CD4-positive, CD25-positive, alpha-beta regulatory T cell (primary cell): ENCODE data around the gene NDUFB7. TPM values are rescaled to one million over a fixed set of nuclear protein-coding genes. Genes with fewer than 3 reads are reported as not detected.
"Not testable (repeated sequence)": the region's sequence is repeated elsewhere in the genome, so short reads cannot be mapped to it uniquely, and the experiment has no call there.

Experiments
- ATAC-seq, 2 donors: fragments of 150-1000 bp; cut with Tn5 transposase; one replicate each; pipeline ENCODE4 v1.10.0; 2021; ENCODE audit warnings: low read depth in 2 of 2, moderate number of reproducible peaks in 2 of 2, moderate library complexity in 1 of 2
- DNase-seq, 3 donors: peaks; one replicate each; pipeline versions ENCODE4 v3.0.0 to v3.0.0-alpha.2; 2012 to 2022; ENCODE audit warnings: mixed read lengths in 1 of 3
- H3K27ac ChIP-seq: one replicate; pipeline ENCODE4 v1.7.0; 2013; ENCODE audit warnings: mild to moderate bottlenecking, low read length; ENCODE audit not compliant: insufficient read depth, poor library complexity, severe bottlenecking
- H3K27me3 ChIP-seq: one replicate; pipeline ENCODE4 v1.7.0; 2013; ENCODE audit warnings: low read length; ENCODE audit not compliant: control insufficient read depth, insufficient read depth
- H3K36me3 ChIP-seq: one replicate; pipeline ENCODE4 v1.7.0; 2013; ENCODE audit warnings: mild to moderate bottlenecking, low read length, moderate library complexity; ENCODE audit not compliant: control insufficient read depth, insufficient read depth
- H3K4me1 ChIP-seq: 2 replicates; pipeline ENCODE4 v1.7.0; 2013; ENCODE audit warnings: mild to moderate bottlenecking, low read length; ENCODE audit not compliant: insufficient read depth, control insufficient read depth, poor library complexity, severe bottlenecking
- H3K4me3 ChIP-seq: one replicate; pipeline ENCODE4 v1.7.0; 2013; ENCODE audit warnings: low read depth, mild to moderate bottlenecking, low read length, moderate library complexity
- H3K9me3 ChIP-seq, 2 experiments: 1 replicate in 1 of 2; 2 replicates in 1 of 2; pipeline ENCODE4 v1.7.0; 2013; ENCODE audit warnings: low read length in 2 of 2, mild to moderate bottlenecking in 1 of 2, moderate library complexity in 1 of 2; ENCODE audit not compliant: control insufficient read depth in 2 of 2
- H3K27ac Mint-ChIP-seq, 3 donors: one replicate each; pipeline ENCODE4 v1.8.0; 2020 to 2022; ENCODE audit warnings: mild to moderate bottlenecking in 3 of 3, mixed read lengths in 3 of 3, moderate library complexity in 2 of 3
- H3K27me3 Mint-ChIP-seq: one replicate; pipeline ENCODE4 v1.8.0; 2022; ENCODE audit warnings: mild to moderate bottlenecking, mixed read lengths
- H3K36me3 Mint-ChIP-seq: one replicate; pipeline ENCODE4 v1.8.0; 2020; ENCODE audit warnings: mixed read lengths
- H3K4me1 Mint-ChIP-seq, 4 donors: one replicate each; pipeline ENCODE4 v1.8.0; 2020 to 2022; ENCODE audit warnings: mixed read lengths in 4 of 4, mild to moderate bottlenecking in 1 of 4
- H3K4me3 Mint-ChIP-seq, 4 donors: one replicate each; pipeline ENCODE4 v1.8.0; 2020 to 2022; ENCODE audit warnings: mild to moderate bottlenecking in 4 of 4, mixed read lengths in 4 of 4, moderate library complexity in 3 of 4
- H3K9me3 Mint-ChIP-seq, 7 donors: one replicate each; pipeline ENCODE4 v1.8.0; 2020 to 2022; ENCODE audit warnings: mixed read lengths in 7 of 7, mild to moderate bottlenecking in 3 of 7, moderate library complexity in 2 of 7
- polyA plus RNA-seq, 4 donors: library from polyadenylated mRNA; unstranded; fragments of 300-500 nt; fragmentation: Illumina TruSeq; gene quantifications; one replicate each; pipeline ENCODE4 v1.2.3, GENCODE V29; 2021
- total RNA-seq: library from RNA; stranded (reverse); gene quantifications from one replicate; pipeline ENCODE4 v1.2.3, GENCODE V29; 2022

Gene NDUFB7
- total and polyA plus RNA-seq, 5 donors from 2014 or later = 51.4 to 238 (median 213) TPM

DNA sequence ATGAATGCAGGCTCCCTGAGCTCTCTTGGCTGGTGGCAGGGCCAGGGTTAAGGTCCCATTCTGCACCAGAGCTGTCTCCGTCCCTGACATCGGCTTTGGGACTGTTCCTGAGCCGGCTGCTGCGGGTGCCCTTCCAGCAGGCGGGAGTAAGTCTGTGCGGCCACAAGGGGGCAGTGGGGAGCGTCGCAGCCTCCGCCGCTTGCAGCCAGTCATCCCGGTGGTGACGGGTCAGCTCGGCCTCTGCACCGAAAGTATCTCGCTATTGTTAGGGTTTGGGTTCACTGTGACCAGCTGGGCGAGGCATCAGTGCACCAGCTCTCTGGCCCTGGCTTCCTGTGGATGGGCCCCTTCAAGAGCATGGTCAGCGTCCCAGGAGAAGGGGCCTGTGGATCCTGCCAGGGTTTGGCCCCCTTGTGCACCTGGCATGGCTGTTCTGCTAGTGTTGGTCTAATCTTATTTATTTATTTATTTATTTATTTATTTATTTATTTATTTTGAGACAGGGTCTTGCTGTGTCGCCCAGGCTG lies 15.1 kb downstream of the NDUFB7 start:
- Mint-ChIP-seq H3K4me3 (peak overlapping the region; percentile 43 to 79 (median 58)), H3K4me1 (peaks cover 0 to 65% (median 26%) of the 10 kb centered on the region in 4 donors), H3K27me3 (no peaks in the 10 kb centered on the region), H3K36me3 (peaks cover 7% of the 10 kb centered on the region), H3K9me3 (no peaks in the 10 kb centered on the region), H3K27ac (peak overlapping the region; percentile 34 to 87 (median 85))
- Histone ChIP-seq H3K4me3 (peak overlapping the region; percentile 26), H3K4me1 (peaks cover 51% of the 10 kb centered on the region), H3K9me3 (no peaks in the 10 kb centered on the region), H3K36me3 (no peaks in the 10 kb centered on the region), H3K27ac (no peak overlapping the region), H3K27me3 (no peaks in the 10 kb centered on the region)
- ATAC-seq (peak; percentile 71 to 72), DNase-seq (peak; percentile 53 to 79 (median 57))

- DNase-seq = no peak
- peaks cover 5 to 69% (median 31%) of the 10 kb centered on the region in 4 donors for H3K4me1 Mint-ChIP-seq
- peaks cover 57% of the 10 kb centered on the region for H3K4me1 ChIP-seq
Measured at GRCh38 chr19:14555918-14556661, 15.8 kb downstream of the NDUFB7 start.

GRCh38 chr19:14554382-14554812 lies 17.5 kb downstream of the NDUFB7 start:
- DNase-seq (no peak), ATAC-seq (no peak)
- Histone ChIP-seq H3K27ac (no peak overlapping the region), H3K27me3 (no peaks in the 10 kb centered on the region), H3K4me1 (peaks cover 59% of the 10 kb centered on the region), H3K4me3 (no peak overlapping the region), H3K36me3 (peaks cover 9% of the 10 kb centered on the region), H3K9me3 (no peaks in the 10 kb centered on the region)
- Mint-ChIP-seq H3K36me3 (peaks cover 12% of the 10 kb centered on the region), H3K9me3 (no peaks in the 10 kb centered on the region), H3K4me3 (peak overlapping the region in 1 of 4 donors; percentile 57), H3K27ac (peak overlapping the region in 2 of 3 donors; percentile 84 to 88), H3K4me1 (peaks cover 5 to 73% (median 36%) of the 10 kb centered on the region in 4 donors), H3K27me3 (no peaks in the 10 kb centered on the region)

More at GRCh38 chr19:14555918-14556661, 15.8 kb downstream of the NDUFB7 start:
- Mint-ChIP-seq H3K27ac (peak overlapping the region; percentile 34 to 87 (median 85)), H3K9me3 (no peaks in the 10 kb centered on the region), H3K4me3 (peak overlapping the region in 3 of 4 donors; percentile 51 to 79 (median 66)), H3K36me3 (peaks cover 7% of the 10 kb centered on the region), H3K27me3 (no peaks in the 10 kb centered on the region)
- H3K4me3 ChIP-seq = peak overlapping the region; percentile 26
- H3K9me3 ChIP-seq = no peaks in the 10 kb centered on the region
- no peak overlapping the region for H3K27ac ChIP-seq
- ATAC-seq = no peak
- H3K36me3 ChIP-seq = no peaks in the 10 kb centered on the region
- no peaks in the 10 kb centered on the region for H3K27me3 ChIP-seq

GRCh38 chr19:14553939-14554243 lies 18.0 kb downstream of the NDUFB7 start:
- Histone ChIP-seq H3K27ac (no peak overlapping the region), H3K4me3 (no peak overlapping the region), H3K4me1 (peaks cover 59% of the 10 kb centered on the region), H3K36me3 (peaks cover 12% of the 10 kb centered on the region), H3K9me3 (no peaks in the 10 kb centered on the region), H3K27me3 (no peaks in the 10 kb centered on the region)
- Mint-ChIP-seq H3K9me3 (no peaks in the 10 kb centered on the region), H3K36me3 (peaks cover 12% of the 10 kb centered on the region), H3K27me3 (no peaks in the 10 kb centered on the region), H3K4me3 (peak overlapping the region in 1 of 4 donors; percentile 57), H3K27ac (peak overlapping the region in 1 of 3 donors; percentile 84), H3K4me1 (peaks cover 5 to 69% (median 36%) of the 10 kb centered on the region in 4 donors)
- DNase-seq (no peak), ATAC-seq (no peak)

DNA sequence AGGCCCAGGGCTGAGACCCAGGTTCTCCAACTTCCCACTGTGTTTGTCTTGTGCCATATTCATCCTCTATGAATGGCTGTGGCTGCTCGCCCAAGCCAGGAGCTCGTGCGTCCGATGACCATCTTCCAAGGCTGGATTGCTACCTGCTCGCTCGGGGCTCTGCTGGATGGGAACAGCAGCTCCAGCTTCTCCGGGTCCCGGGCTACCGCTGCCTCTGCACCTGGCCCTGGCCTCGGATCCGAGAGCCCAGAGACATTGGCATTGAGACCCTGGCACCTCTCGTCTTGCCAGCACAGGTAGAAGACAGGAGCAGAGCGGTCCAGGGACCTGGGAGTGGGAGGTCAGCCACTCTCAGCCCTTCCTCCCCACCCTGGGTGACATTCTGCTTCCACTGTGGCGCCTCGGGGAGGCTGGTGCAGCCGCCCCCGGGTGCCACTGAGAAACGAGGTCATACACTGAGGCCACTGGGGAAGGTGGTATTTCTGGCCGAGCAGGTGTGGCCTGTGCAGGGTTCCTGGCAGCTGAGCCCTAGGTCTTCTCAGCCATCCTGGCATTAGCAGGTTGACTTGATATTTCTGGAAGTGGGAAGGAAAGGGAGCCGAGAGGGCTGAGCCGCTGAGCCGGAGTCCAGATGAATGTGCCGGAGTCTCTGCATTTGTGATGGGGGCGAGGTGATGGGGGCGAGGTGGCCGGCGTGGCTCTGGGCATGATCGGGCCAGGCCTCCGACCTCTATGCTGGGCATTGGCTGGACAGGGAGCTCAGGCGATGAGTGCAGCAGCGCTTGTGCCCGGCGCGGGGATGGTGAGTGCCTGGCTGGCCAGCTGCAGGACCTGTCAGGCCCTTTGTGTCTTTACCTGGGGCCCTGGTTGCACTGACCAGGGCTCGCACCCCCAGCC lies 18.6 kb downstream of the NDUFB7 start:
- Histone ChIP-seq H3K4me3 (no peak overlapping the region), H3K27me3 (no peaks in the 10 kb centered on the region), H3K27ac (no peak overlapping the region), H3K9me3 (no peaks in the 10 kb centered on the region), H3K4me1 (peaks cover 58% of the 10 kb centered on the region), H3K36me3 (peaks cover 18% of the 10 kb centered on the region)
- Mint-ChIP-seq H3K36me3 (peaks cover 17% of the 10 kb centered on the region), H3K27ac (peak overlapping the region; percentile 55 to 84 (median 76)), H3K4me1 (peaks cover 5 to 73% (median 36%) of the 10 kb centered on the region in 4 donors), H3K4me3 (no peak overlapping the region), H3K9me3 (no peaks in the 10 kb centered on the region), H3K27me3 (no peaks in the 10 kb centered on the region)
- ATAC-seq = no peak
- DNase-seq = no peak

- peak overlapping the region in 2 of 3 donors; percentile 85 to 97 for H3K27ac Mint-ChIP-seq
- ATAC-seq = not testable (repeated sequence)
Measured at GRCh38 chr19:14552006-14552360, 19.9 kb downstream of the NDUFB7 start.

DNA sequence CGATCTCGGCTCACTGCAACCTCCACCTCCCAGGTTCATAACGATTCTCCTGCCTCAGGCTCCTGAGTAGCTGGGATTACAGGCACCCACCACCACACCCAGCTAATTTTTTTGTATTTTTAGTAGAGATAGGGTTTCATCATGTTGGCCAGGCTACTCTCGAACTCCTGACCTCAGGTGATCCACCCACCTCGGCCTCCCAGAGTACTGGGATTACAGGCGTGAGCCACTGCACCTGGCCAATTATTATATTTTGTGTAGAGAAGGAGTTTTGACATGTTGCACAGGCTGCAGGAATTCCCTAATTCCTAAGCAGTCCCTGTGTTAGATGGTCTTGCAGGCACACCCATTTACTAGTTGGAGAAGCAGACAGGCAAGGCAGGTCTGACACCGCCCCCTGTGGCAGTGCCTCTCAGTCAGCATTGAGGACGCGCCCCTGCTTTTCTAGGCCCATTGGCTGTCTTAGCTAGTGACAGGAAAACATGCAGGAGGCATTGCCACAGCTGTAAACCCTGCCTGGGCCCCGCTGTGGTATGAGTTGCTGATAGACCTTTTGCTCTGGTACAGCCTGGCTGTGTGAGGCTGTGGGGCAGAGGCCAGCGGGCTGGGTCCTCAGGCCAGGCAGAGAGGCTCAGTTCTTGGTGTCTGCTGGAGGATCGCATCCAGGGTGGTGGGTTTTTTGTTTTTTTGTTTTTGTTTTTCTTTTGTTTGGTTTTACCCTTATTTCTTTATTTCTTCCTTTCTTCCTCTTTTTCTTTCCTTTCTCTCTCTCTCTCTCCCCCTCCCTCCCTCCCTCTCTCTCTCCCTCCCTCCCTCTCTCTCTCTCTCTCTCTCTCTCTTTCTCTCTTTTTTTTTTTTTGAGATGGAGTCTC lies 20.5 kb downstream of the NDUFB7 start:
- Histone ChIP-seq H3K27ac (peak overlapping the region; percentile 41), H3K4me1 (peaks cover 49% of the 10 kb centered on the region), H3K36me3 (peaks cover 24% of the 10 kb centered on the region)
- H3K27me3 Mint-ChIP-seq, H3K9me3 ChIP-seq, H3K9me3 Mint-ChIP-seq, H3K4me3 ChIP-seq, H3K27me3 ChIP-seq: not testable (repeated sequence)
- H3K27ac Mint-ChIP-seq = peak overlapping the region; percentile 83 to 90 (median 85)
- ATAC-seq = peak; percentile 99
- peak; percentile 52 to 89 (median 83) for DNase-seq
- H3K36me3 Mint-ChIP-seq = peaks cover 15% of the 10 kb centered on the region
- peak overlapping the region; percentile 59 to 68 (median 60) for H3K4me3 Mint-ChIP-seq
- peaks cover 5 to 71% (median 34%) of the 10 kb centered on the region in 4 donors for H3K4me1 Mint-ChIP-seq

More at GRCh38 chr19:14552006-14552360, 19.9 kb downstream of the NDUFB7 start:
- H3K27ac ChIP-seq, DNase-seq, H3K9me3 ChIP-seq, H3K4me3 ChIP-seq, H3K9me3 Mint-ChIP-seq, H3K27me3 ChIP-seq, H3K27me3 Mint-ChIP-seq: not testable (repeated sequence)
- peaks cover 5 to 71% (median 37%) of the 10 kb centered on the region in 4 donors for H3K4me1 Mint-ChIP-seq
- Histone ChIP-seq H3K36me3 (peaks cover 20% of the 10 kb centered on the region), H3K4me1 (peaks cover 55% of the 10 kb centered on the region)
- peak overlapping the region in 2 of 4 donors; percentile 54 to 86 for H3K4me3 Mint-ChIP-seq
- peaks cover 18% of the 10 kb centered on the region for H3K36me3 Mint-ChIP-seq
